Measurements from ENCODE around the gene EYA2.
"Not testable (repeated sequence)": the region's sequence is repeated elsewhere in the genome, so short reads cannot be mapped to it uniquely, and the experiment has no call there.

Gene EYA2

DNA sequence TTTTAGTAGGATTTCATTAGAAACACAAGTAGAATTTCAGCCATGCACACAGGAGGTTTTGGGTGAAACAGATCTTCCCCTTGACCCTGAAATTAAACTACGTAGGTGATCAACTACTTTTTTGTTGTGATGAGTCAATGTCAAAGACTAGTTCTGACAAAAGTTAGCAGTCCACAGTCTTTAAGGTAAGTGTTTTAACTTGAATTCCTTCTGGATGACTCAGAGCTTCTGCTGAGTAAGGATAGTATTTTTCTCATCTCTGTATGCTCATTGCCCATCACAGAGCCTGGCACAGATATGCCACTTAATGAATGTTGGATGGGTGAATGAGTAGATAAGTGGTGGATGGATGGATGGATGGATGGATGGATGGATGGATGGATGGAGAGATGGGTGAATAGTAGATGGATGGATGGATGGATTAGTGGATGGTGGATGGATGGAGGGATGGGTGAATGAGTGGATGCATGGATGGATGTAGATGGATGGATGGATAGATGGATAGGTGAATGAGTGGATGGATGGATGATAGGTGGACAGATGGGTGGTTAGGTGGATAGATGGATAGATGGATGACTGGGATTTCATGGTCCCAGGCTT is 296.5 kb downstream of the EYA2 start:
- no peak for DNase-seq

DNA sequence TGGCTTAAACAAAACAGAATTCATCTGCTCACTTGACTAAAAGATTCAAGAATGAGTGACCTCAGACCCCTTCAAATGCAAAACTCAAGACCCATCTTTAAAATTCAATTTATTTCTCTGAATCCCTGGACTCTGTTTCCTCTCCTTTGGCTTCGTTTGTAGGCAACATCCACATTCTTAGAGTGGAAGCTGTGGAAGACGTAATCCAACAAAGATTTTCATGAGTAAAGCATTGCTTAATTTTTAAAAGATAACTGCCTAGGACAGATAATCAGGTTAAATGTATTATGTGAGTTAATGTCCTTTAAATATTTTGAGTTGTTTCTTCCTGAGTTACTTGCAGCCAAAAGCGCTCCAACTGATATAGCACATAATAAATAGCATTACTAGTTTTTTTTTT is 297.3 kb downstream of the EYA2 start:
- no peak for DNase-seq

DNA sequence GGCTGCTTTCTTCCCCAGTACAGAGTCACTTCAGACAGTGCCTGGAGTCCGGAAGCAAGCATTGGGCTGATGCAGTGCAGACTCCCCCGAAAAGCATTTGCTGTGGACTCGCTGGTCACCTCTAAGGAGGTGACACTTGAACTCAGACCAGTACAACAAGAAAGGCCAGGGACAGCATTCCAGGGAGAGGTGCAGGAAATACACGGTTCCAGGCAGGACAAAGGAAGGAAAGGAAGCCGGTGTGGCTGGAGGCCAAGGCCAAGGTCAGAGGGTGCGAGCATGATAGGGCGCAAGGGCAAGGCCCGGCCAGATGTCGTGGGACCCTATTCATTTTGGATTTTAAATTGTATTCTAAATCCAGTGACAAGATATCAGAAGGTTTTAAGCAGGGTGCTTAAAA is 300.9 kb downstream of the EYA2 start:
- no peak for DNase-seq

DNA sequence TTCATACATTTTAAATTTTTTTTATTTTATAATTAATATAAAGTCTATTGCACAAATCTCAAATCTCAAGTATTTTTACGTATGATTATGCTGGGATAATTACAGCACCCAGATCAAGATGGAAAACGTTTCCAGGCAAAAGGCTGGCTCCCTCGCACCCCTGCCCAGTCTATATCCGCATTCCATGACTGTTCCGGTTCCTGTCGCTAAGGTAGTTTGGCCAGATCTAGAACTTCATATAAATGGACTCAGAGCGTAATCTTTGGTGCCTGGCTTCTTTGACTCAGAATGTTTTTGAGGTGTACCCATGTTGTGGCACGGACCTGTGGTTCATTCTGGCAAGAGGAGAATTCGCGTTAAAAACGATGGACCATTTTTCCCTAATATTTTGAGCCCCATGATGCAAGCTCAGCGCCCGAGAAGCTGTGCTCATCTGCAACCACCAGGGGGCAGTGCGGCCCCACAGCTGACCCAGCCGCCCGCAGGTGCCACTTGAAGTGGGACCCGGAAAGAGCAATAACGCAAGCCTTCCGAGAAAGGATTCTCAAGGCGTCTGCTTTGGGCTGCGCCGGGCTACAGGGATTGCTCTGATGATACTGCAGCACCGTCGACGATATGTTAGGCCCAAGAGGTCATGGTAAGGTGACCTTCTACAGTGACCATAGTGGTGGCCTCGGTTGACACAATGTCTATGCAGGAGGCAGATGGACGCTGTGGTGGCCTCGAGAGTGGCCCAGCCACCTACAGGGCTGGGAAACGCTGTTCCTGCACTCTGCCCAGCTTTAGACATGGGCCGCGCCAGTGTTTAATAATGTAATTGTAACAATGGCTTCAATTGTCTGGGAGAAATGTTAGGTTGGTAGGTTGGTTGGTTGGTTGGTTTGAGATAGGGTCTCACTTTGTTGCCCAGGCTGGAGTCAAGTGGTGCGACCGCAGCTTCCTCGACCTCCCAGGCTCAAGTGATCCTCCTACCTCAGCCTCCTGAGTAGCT is 301.7 kb downstream of the EYA2 start:
- peak; percentile 30 for DNase-seq

DNA sequence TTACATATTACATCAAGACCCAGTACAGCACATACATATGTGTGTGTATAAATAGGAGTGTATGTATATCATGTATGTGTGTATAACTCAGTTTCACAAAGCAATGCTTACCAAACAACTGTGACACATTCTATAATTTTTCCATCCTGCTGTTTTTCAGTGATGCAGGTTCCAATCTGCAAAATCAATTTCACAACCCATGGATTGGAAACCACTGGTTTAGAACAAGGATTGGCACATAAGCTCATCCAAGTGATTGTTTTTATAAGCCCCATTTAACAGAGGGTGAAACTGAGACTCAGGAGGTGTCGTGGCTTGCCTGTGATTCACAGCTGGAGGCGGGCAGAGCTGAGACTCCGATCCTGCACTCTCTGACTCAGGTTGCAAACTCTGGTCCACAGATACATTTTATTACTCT is 303.6 kb downstream of the EYA2 start:
- no peak for DNase-seq

DNA sequence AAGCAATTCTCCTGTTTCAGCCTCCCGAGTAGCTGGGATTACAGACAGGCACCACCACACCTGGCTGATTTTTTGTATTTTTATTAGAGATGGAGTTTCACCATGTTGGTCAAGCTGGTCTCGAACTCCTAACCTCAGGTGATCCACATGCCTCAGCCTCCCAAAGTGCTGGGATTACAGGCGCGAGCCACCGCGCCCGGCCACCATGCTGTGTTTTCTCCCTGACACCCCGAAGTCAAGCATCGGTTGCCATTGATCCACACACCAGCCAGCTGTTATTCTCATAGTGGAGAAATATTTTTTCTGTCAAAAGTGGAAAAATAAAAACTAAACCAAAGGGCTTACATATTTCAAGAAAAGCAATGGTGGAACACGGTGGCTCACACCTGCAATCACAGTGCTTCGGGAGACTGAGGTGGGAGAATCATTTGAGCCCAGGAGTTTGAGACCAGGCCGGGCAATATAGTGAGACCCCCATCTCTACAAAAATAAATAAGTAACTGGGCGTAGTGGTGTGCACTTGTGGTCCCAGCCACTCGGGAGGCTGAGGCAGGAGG is 304.4 kb downstream of the EYA2 start:
- no peak for DNase-seq

DNA sequence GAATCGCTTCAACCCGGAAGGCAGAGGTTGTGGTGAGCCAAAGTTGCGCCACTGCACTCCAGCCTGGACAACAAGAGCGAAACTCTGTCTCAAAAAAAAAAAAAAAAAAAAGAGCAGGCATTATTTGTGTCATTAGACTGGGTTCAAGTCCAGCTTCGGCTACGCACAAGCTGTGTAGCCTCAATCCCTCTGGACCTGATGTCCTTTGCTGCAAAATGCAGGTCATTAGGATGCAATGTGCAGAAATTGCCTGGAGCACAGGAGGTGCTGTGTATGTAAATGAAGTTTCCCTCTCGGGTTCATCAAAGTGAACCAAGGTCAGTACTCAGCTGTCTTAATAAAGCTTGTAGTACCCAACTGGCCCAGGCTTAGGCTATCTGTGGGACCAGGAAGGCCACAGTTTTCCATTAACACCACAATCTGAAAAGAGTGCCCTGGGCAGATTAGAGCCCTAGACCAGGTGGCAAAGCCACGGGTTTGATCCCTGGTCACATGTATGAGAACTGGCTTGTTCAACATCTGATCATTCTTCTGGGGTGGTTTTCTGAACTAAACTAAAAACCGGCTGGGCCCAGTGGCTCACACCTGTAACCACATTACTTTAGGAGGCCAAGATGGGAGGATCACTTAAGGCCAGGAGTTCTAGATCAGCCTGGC is 306.6 kb downstream of the EYA2 start:
- no peak for DNase-seq

DNA sequence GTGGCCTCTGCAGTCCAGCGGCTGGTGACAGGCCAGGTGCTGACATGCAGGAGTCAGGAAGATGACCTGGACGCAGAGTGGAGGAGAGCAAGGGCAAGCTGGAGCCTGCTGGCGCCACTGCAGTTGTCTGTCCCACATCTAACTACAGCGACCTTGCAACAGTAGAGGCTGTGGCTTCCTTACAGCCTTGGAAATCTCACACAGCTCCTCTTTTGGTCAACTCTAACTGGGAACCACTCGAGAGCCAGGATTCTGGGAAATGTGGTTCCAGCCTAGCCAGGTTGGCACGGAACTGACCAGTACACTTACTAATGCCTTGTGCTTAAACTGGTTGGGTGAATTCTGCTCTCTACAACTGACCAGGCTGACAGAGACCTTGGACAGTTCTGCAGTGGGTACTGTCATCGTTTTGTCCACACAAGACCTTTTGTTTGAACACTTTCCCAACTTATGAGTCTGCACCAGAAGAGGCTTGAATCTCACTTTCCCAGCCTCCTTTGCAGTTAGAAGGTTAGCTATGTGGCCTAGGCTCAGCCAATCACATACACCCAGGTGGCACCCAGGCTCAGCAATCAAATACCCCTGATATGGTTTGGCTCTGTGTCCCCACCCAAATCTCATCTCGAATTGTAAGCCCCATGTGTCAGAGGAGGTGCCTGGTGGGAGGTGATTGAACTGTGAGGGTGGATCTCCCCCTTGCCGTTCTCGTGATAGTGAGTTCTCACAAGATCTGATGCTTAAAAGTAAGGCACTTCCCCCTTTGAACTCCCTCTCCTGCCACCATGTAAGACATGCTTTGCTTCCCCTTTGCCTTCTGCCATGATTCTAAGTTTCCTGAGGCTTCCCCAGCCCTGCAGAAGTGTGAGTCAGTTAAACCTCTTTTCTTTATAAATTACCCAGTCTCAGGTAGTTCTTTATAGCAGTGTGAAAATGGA is 308.4 kb downstream of the EYA2 start:
- DNase-seq: no peak

DNA sequence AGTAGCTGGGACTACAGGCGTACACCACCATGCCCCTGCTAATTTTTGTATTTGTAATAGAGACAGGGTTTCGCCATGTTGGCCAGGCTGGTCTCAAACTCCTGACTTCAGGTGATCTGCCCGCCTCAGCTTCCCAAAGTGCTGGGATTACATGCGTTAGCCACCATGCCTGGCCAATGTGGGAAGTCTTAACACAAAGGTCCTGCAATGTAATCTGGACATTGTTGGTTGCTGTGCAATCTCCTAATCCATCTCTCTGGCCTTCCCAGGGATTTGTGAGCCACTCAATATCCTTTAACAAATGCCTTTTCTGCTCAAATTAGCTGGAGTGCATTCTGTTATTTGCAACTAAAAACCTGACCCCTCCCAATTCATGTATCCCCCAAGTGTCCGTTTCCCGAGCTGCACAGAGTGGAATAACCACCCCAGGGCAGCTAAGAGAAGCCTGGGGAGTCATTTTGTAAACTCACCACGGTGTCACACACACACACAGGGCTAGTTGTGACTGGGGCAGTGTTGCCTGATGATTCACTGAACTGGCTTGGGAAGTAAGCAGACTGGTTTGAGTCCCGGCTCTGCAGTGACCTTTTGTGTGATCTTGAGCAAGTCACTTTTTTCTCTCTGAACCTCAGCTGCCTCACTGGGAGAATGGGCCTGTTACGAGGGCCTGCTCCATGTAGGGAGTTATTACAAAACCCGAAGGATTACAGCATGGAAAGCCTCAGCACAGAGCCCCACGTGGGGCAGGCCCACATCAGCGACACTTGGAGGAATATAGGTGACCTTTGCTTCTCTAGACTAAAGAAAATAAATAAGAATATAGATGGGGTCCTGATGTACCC is 309.6 kb downstream of the EYA2 start:
- no peak for DNase-seq

DNA sequence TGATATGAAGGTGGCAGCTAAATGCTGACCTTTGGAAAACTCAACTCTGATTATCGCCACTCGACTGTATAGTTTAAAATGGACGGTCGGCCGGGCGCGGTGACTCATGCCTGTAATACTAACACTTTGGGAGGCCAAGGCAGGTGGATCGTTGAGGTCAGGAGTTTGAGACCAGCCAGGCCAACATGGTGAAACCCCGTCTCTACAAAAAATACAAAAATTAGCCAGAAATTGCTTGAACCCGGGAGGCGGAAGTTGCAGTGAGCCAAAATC is 310.1 kb downstream of the EYA2 start:
- not testable (repeated sequence) for DNase-seq

DNA sequence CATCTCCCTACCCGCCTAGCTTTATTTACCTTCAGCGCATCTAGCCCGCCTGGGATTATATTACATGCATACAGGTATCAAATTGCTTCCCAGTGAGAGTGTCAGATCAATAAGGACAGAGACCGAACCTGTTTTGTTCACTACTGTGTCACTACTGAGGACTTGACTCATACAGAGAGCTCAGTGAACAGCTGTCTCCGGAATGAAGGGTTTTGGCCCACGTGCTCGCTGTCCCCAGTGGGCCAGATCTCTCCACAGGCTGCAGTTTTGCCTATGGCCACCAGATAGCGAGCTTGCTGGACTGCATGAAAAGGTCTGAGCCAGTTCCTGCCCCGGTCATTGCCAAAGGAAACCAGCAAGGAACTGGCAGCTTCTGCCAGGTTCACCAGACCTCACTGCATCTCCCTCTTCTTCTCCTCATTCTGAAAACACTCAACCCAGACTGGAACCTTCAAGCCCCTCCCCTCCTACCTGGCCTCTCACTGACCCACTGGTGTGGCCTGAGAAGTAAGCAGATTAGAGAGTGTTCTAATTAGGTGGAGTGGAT is 311.0 kb downstream of the EYA2 start:
- no peak for DNase-seq

DNA sequence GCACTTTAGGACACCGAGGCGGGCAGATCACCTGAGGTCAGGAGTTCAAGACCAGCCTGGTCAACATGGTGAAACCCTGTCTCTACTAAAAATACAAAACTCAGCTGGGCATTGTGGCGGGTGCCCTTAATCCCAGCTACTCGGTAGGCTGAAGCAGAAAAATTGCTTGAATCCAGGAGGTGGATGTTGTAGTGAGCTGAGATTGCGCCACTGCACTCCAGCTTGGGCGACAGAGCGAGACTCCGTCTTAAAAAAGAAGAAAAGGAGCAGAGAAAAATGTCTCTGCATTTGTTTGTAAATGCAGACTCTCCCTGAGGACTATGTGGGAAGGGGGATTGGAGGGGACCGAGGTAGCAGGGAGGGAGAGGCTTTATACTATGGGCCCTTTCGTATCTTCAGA is 311.9 kb downstream of the EYA2 start:
- DNase-seq: not testable (repeated sequence)

DNA sequence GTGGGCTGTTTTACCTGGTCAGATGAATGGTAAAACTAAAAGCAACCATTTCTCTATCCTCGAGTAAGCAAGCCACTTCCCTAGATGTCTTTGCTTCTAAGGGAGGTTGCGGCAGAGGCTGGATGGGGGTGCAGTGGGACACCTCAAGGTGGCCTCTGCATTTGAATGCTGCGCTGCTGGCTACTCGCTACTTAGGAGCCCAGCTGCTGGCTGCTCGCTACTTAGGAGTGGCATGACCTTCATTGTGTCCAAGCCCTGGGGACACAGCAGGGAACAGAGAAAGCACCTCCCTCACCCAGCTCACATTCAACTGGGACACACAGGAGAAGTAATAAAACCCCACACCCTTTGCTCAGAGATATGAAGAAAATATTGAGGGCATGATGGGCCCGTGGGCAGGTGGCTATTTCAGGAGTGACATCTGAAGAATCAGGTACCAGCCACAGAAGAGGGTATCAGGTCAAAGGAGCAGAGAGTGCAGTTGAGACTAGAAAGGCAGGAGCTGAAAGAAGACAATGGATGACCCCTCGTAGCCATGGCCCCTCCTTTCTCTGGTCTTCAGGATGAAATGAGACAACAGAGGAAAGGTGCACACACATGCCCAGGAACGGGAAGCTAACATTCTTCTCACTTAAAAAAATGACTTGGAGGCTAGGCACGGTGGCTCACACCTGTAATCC is 312.5 kb downstream of the EYA2 start:
- DNase-seq: no peak

DNA sequence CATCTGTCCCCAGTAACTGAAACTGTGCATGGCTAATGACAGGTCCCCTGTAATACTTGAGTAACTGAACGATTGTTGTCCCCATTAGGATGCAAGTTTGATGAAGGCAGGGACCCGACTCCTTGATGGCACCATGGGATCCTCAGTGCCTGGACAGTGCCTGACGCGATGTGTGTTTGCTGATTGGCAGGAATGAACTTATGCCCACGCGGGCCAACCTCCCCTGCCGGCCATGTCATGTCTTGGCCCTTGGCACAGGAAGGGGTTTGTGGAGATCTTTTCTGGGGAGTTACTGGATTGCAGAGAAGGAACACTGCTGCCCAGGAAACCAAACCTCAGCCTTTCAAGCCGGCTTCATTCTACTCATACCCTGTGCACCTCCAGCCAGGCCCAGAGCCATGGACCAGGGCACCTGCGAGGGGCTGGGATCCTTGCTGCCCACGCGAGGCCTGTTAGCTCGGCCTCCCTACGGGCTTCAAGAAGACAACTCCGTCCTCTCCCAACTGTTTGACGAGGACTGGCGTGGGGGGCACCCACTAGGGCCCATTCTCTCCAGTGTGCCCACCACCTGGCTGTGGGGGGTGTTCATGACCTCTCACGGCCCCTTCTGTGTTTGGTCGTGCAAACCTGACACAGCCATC is 314.0 kb downstream of the EYA2 start:
- no peak for DNase-seq

DNA sequence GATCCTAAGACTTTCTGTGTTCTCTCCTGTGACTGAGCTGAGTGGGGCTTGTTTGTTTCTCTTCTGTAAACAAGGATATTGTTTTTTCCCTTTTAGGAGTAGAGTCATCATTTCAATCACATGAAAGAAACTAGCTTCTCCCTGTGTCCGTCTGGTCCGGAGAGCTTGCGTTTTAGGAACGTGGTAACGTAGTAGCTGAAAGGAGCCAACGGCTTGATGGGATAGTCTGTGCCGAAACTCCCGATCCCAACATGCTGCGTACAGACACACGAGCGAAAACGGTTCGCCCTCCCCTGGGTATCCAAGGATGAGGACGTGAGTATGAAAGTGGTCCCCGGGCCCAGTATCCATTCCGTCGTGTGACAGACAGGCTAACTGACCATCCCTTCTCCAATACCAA is 315.3 kb downstream of the EYA2 start:
- no peak for DNase-seq

DNA sequence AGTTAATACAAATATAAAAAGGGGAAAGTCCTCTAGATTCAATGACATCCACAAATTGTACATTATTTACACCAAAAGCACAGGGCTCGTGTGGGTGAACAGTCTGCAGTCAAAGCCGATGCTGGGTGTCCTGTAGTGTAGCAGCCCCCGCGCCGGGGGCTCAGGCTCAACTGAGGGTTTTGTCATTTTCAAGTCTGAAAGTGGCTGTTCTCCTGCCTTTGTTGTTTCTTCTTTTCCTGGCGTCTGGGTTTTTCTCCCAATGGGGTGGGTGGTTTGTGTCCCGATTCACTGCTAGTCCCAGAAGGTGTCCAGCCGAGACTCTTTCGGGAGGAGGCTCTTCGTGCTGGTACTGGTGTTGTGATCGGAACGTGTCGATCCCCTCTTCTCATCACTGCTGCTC is 315.8 kb downstream of the EYA2 start:
- DNase-seq: no peak

DNA sequence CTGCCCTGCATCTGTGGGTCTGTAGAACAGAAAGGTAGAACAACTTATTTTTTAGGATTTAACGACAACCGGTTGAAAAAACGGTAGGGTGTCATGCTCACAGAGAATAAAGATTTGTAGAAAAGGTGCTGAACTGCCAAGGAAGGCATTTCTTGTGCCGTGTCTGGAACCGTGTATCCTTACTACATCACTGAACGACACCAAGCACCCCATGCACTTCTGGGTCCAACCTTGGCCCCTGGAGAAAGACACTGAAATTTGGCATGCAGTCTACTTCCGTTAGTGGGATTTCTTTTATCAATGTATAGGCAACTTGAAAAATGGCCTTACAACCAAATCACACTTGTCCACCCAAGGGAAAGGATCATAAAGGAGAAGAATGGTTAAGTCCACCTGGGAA is 316.4 kb downstream of the EYA2 start:
- DNase-seq: no peak

DNA sequence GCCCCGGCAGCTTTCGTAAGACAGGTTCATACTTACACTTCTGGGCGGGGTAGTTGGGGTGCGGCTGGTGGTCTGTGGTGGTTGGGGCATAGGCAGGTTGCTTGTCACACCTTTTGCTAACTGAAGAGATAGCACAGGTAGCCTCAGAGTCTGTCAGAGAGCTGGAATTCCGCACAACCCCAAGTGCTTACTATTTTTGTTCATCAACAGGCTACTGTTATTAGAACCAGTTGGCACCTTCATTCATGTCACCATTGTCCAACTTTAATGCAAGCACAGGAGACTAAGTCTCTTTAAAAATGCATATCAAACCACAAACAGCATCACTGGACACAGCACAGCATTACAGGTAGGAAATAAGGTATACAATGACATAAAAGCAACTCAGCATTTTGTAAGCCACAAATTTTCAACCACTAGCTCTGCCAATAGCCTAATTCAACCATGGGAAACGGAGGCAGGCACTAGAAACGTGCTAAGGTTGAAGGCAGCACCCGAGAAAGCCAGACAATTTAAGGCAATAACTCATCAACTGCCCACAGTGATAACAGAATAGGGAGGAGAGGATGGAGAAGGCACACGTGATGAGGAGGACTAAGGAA is 318.1 kb downstream of the EYA2 start:
- DNase-seq: no peak

DNA sequence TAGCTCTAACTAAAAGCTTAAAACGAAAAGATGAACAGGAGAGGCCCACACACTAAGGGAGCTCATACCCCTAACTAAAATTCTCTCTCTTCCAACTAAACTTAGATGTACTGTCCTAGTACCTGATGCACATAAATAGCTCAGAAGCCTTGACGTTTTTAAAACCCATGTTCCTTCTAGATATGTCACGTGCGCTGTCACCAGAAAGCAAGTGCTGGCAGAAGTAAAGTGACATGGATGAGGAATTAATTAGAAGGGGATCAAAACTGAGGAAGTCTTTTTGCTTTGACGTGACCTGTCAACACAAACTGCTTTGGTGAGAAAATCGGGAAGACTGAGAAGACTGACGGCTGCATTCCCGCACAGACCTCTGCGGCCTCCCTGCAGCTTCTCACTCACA is 319.3 kb downstream of the EYA2 start:
- DNase-seq: no peak

Measured in SHP77 treated with DMSO at 0.1 percent for 48 hours (cell line).